Lung microvascular endothelial cell (primary cell): ENCODE results near the gene DDOST. TPM values are rescaled to one million over a fixed set of nuclear protein-coding genes. Genes with fewer than 3 reads are reported as not detected.

Source experiments
- DNase-seq, 2 donors: peaks; one replicate each; pipeline versions ENCODE4 v3.0.0 to v3.0.0-alpha.2; 2010; ENCODE audit warnings: low read depth in 2 of 2
- total RNA-seq: library from RNA; depleted of rRNA; stranded (reverse); fragments of >200 nt; gene quantifications from 2 replicates; pipeline ENCODE4 v1.2.1, GENCODE V29; 2014

DDOST gene
- total RNA-seq = 228 and 257 TPM in 2 replicates

DNA sequence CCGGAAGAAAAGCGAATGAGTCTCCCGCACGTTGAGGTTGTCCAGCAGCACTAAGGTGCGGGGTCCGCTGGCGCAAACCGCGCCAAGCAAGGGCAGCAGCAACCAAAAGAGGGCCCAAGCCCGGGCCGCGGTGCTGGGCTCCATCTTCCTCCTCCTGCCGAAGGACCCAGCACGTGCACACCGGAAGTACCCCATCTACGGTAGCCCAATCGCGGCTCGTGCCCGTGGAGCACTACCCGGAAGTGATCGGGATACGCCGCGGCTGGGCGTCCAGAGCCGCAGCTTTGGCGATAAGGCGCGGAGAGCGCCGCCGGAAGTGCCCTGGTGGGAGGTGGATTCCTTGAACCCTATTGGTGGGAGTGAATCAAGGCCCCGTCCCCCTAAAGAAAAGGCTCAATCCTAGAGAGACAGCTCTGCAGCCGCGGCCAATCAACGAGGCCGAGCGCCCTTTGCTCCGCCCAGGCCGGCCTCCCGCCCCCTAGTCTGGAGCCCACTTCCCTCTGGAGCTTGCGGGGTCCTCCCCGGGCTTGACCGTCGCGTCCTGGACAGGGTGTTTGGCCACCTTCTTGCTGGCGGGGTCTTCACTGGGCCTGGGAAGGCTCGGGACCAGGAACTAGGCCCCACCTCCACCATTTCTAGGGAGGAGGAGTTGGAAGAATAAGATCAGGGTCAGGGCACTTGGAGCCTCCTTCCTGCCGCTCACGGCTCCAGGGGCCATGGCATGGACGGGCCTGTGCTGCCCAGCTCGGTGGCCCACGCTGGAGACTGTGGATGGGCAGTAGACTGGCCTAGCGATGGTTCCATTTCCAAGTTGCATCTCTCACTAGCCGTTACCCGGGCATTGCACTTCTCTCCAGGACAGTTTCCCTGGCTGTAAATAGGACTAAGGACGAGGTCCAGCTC lies at the start of gene DDOST:
Gene DDOST (minus strand): TSS at position 163 of the 903 bp plus-strand sequence. CDS start 19 bp downstream, at position 144.
- peak; percentile 97 to 98 for DNase-seq

DNA sequence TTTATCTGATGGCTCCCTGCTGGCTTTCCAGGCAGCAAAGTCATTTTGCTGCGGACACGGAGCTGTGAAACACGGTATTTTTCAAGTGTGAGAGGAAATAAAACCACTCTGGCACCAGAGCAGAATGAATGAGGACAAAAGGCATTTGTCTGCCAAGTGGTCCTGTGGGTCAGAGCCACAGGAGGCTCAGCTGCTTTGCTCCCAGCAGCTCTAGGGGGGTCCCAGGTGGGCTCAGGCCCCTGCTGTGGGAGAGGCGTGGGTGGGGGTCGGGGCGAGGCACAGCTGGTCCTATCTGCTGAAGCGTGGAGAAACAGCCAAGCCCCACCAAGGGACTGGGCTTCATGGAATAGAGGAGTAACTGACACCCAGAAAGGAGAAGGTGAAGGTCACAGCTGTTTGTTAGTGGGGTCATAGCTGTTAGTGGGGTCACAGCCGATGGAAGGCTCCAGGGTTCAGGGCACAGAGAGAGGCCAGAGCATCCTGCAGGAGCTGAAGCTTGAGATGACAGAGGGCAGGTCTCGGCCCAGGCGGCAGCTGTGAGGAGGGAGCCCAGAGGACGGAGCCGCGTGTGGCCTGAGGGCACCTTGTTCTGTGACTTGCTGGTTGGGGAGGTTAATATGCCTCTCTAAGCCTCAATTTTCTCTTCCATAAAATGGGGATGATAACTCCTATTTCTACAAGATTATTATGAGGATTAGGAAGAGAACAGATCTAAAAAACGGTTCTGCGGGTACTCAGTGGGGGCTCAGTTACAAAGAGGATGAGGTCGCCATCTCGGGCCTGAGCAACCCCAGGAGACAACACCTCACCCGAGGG lies 49.5 kb upstream of the DDOST start:
- peak in 1 of 2 donors; percentile 66 for DNase-seq

DNA sequence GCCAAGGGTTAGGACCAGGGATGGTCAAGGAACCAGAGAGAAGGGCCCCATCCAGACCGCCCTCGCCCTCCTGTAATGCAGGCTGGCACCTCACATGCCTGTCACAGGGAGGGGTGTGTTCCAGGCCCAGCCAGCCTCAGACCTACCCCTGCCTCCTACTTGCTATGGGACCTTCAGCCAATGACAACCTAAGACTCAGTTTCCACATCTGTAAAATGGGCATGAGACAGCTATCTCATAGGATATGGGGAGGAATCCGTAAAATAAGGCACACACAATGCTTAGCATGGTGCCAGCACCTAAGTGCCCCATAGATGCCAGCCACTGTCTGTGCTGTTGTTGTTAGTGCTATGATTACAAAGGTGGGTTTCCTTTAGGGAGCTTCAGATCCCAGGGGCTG lies 48.7 kb upstream of the DDOST start:
- no peak for DNase-seq

DNA sequence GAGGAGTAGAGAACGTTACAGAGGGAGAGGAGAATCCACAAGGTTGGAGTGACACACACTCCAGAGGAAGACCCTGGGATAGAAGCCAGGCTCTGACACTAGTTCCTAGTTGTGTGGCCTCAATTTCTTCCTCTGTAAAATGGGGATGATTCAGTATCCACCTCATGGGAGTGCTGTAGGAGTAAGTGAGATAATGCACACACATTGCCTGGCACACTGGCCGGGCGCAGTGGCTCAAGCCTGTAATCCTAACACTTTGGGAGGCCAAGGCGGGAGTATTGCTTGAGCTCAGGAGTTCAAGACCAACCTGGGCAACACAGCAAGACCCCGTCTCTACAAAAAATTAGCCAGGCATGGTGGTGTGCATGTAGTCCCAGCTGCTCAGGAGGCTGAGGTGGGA lies 47.7 kb upstream of the DDOST start:
- no peak for DNase-seq

DNA sequence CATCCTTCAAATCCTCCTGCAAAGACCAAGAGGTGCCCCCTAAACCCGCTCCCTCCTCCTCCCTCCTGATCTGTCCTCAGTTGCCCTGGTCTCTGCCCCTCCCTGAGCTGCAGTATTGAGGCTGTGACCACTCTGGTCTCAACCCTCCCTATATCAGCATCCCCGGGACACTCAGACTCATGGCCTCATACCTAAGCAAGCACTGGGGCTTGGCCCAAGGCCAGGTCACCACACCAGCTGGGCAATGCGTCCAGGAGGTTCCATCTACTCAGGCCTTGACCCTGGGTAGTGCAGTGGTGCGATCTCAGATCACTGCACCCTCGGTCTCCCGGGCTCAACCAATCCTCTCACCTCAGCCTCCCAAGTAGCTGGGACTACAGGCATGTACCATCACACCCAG lies 46.9 kb upstream of the DDOST start:
- no peak for DNase-seq

DNA sequence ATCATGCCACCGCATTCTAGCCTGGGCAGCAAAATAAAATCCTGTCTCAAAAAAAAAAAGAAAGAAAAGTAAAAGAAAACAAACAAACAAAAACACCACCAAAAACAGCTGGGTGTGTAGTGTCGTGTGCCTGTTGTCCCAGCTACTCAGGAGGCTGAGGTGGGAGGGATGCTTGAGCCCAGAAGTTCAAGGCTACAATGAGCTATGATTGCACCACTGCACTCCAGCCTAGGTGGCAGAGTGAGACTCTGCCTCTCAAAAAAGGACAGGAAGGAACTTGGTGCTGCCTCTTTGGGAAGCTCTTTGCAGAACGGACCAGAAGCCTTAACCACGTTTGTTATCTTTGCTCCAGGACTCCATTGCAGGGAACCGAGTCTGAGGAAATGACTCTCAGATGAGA lies 45.7 kb upstream of the DDOST start:
- DNase-seq = no peak

DNA sequence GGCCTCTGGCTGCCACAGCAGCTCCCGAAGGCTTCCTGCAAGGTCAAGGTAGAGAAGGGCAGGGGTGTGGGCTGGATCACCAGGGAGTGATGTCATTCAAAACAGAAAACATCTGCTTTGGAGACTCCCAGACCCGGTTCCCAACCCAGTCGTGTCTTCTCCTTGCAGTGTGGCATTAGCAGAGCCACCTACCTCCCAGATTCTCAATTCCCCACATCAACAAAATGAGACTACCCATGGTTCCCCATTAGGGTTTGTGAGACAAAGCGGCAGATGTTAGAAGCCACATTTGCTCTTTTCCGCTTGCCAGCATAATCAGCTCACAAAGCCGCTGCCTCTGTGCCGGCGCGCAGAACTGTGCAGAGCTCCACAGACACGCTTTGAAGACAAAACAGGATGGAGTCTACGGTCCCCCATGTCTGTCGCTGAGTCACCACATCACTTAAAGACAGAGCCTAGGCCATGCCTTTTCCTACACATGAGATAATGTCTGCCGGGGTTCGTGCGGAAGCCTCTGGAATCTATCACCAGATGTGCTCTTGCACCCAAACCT lies 44.1 kb upstream of the DDOST start:
- no peak for DNase-seq

DNA sequence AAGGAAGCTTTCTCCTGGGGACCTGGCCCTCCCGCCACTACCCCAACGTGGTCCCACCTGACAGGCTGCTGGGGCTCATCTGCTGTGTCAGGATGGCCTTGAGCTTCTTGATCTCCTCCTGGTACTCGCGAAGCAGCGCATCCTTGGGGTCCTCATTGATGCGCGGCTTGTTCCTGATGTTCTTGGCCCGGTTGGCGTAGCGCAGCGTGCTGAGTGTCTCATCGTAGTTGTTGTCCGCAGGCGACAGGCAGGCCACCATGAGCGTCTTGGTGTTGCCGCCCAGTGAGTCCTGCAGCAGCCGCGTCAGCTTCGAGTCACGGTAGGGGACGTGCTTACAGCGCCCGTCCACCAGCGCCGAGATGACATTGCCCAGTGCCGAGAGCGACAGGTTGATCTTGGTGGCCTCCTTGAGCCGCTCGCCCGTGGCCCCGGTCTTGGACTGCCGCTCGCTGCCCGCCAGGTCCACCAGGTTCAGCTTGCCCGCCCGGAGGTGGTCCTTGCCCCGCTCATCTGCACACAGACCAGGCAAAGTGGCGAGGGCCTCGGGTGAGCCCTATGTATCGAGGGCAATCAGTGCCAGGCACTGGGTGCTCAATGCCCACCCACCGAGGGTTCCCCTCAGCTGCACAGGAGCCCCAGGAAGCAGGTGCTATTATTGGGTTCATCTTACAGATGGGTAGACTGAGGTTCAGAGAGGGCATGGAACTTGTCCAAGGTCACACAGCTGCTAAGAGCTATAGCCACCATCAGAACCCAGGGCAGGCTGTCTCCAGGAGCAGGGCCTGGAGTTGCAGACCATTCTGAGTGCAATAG lies 43.4 kb upstream of the DDOST start:
- no peak for DNase-seq

DNA sequence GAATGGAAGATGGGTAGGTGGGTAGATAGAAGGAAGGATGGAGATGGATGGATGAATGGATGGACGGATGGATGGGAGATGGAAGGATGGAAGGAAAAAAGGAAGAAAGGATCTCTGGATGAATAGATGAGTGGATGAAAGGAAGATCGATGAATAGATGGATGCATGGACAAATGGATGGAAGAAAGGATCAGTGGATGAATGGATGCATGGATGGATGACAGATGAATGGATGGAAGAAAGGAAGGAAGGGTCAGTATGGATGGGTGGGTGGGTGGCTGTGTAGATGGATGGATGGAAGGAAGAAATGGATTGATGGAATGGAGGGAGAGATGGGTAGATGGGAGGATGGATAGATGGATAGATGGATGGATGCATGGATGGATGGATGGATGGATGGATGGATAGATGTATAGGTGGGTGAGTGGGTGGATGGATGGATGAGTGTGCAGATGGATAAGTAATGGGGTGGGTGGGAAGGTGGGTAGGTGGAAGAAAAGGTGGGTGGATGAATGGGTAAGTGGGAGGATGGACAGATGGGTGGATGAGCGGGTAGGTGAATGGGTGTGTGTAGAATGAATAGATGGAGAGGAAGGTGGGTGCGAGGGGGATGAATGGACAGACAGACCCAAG lies 42.1 kb upstream of the DDOST start:
- DNase-seq = no peak

DNA sequence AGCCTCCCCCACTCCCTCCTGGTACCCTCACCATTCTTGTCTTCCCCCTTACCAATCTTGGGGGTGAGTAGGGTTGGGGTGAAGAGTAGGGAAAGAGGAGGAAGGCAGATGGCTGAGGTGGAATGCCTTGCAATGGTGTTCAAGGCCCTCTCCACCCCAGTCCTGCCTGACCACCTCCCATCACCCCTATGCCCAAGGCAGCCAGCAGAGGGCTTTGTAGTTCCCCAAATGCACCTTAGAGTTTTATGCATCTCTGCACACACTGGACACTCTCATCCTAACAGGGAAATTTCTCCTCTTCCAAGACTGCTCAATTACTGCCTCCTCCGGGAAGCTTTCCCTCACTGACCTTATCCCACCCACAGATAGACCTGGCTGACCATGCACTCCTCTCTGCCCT lies 41.2 kb upstream of the DDOST start:
- DNase-seq = peak; percentile 37 to 49

DNA sequence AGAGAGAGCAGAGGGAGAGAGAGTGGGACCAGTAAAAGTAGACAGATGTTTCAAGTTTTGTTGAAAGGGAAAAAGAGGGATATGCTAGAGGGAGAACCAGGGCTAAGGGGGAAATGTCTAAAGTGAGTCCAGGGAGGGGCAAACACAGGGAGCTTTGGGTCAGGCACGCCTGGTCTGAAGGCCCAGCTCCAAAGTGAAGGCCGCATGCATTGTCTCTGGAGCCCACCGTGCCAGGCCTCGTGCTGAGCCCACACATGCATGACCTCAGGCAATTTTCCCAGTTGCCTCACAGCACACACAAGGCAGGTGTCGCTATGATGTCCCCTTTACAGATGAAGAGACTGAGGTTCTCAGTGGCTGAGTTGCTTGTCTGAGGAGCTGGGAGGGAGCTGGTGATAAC lies 40.7 kb upstream of the DDOST start:
- DNase-seq = no peak

DNA sequence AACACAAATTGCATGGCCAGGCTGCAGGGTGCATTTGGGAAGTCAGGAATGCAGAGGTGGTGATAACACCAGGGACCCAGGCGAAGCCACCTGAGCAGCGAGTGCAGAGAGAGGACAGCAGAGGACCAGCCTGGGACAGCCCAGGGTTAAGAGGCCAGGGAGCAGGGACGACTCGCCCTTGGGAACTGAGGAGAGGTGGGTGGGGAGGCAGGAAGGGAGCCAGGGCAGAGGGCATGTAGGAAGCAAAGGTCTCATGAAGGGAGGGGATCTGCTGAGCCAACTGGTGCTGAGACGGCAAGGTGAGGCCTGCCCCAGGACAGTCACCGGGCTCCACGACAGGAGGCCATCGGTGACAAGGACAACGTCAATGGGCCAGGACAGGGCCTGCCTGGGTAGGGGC lies 40.3 kb upstream of the DDOST start:
- no peak for DNase-seq

DNA sequence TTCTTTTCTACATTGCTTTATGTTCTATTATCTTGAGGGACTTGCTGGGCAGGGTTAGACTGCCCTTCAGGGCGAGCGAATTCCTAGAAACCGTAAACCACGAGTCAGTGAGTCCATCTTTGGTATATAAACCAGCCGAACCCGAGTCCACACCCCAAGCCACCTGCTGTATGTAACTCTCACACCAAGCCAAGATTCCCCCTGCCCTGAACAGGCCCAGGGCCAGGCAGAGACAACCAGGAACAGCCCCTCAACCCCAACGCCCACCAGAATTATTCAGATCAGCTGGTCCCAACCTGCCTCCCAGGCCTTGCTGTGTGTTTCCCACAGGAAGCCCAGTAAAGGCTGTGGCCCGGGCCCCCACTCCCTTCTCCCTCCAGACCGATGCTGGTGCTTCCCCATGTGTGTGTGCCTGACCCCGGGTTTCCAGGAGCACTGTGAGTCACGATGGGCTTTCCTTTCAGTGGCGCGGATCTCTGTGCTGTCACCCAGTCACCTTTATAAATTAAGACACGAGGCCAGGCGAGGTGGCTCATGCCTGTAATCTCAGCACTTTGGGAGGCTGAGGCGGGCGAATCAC lies 39.6 kb upstream of the DDOST start:
- peak in 1 of 2 donors; percentile 69 for DNase-seq

DNA sequence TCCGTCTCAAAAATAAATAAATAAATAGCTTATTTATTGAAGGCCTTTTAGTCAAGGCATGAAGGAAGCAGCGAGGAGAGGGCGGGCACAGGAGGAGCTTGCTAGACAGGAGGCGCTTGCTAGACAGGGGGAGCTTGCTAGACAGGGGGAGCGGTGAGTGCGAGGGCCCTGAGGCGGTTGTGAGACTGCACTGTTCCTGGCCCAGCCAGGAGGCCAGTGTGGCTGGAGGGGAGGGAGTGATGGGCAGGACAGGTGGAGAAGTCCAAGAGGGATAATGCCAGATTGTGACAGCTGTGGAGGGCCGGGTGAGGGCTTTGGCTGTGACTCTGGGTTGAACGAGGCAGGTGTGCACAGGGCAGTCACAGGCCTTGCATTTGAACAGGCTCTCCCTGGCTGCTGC lies 38.4 kb upstream of the DDOST start:
- DNase-seq = no peak

DNA sequence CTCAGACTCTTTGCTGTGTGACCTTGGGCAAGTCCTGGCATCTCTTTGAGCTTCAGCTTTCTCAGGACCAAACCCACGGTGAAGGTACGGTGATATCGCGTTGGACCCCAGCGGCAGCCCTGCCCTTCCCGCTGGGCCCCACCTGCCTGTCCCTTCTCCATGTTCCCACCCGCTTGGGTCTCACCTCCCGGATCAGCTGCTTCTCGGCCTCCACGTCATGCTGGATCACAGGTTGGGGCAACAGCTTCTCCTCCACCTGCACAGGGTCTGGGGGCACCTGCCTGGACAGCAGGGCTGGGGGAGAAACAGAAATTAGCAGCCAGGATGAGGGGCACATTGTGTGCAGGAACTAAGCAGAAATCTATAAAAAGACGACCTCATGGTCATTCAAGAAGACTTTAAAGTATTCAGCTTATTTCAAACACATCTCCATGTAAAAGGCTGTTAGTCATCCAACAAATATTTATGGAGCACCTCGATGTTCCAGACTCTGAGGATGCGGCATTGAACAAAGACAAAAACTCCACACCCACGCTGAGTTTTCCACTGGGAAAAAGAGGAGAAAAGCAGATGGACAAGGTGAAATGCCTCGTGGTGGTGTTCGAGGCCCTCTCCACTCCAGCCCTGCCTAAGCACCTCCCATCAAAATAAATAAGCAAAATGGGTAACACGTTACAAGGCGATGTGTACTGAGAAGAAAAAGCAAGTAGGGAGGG lies 37.2 kb upstream of the DDOST start:
- DNase-seq = no peak

DNA sequence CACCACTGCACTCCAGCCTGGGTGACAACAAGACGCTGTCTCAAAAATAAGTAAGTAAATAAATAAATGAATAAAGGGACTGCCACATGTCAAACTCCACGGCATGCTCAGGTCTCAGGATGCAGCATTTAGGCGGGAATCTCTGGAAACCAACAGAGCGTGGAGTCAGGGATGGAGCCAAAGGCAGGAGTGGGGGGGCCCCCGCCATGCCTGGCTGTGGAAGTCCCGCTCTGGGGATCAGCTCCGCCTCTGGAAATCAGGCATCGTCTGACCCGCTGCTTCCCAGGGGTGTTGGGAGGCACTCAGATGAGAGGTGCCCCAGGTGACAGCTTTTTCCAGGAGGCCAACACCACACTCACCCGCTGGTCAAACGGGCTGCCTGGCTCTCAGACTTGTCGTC lies 36.4 kb upstream of the DDOST start:
- no peak for DNase-seq

DNA sequence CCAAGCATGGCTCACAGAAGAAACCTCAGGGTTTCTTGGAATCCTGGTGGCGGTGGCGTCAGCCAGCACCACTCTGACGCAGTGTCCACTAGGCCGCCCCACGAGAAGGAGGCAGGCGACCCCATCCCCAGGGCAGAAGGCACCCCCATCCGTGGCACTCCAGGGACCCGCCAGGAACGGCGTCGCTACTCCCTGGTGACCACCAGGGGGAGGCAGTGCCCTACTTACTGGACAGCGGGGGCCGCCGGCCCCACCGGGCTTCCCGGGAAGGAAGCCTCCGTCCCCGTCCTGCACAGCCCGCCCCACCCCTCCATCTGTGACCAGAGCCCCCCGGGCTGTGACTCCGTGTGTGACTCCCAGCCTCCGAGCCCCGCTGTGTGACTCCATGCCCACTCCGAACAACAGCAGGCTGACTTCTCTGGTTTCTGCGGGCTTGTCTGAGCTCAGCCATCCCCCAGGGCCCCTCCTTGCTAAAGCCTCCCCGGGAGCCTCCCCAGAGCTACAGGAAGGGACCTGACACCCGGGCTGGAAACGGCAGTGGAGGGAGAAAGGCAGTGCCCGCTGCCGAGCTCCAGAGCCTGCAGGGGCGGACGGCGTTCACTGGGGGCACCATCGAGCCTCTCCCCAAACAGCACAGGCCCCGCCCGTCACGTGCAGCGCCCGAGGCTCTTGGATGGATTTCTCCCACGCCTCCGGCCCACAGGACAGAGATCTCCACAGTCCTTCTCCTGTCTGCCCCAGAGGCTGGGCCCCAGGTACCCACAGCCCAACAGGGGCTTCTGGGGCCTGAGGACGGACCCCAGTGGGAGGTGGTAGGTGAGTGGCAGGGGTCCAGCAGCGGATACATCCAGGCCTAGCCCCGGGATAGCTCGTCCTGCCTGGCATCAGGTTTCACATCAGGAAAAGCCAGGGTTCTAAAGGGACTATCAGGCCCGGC lies 35.5 kb upstream of the DDOST start:
- DNase-seq = peak; percentile 89 to 93

DNA sequence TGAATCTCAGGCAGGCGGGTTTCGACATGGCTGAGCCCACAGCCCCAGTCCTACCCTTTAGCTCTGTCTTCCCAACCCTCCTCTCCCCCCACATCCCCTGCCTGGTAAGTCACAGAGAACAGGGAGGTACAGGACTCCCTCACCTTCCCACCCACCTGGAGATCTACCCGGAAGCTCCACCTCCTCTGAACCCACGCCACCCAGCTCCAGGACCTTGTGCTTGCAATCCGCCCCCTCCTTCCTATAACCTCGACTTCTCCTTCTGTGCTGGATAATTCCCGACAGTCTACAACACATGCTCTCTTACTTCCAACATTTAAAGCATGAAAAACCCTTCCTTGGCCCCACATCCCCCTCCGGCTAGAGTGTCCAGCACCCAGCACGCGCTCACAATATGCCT lies 34.3 kb upstream of the DDOST start:
- no peak for DNase-seq

DNA sequence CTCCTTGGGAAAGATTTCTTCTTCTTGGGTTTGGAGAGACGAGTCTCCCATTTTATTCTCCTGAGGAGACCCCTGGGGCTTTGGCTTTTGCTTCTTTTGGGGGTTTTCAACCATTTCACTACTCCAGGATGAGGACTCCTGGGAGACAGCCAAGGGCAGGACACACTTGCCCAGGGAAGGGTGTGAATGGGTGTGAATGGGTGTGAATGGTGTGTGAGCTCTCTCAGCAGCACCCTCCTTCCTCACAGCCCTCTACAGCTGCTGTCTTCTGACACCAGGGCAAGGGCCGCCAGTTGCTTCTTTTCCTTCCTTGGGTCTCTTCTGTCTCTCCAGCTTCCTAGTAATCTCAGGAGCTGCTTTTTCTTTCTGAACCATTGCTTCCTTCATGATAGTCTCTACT lies 32.5 kb upstream of the DDOST start:
- no peak for DNase-seq
